Measurements from ENCODE around the gene OR6Y1. TPM values are rescaled to one million over a fixed set of nuclear protein-coding genes. Genes with fewer than 3 reads are reported as not detected.

OR6Y1 gene
- total and polyA plus RNA-seq, 2 of the 8 experiments (the other 6 are each of a cell fraction or from before 2014, with no cell fraction given), result 0.07 TPM; not detected in 1

- no peak for TF ChIP-seq ATF2 (IDR thresholded peaks at IDR 0.05; ENCODE audit: low read length)
- no peak for TF ChIP-seq SIN3A (conservative IDR thresholded peaks at IDR 0.05 in 1 of 2, IDR thresholded peaks at IDR 0.05 in 1 of 2; ENCODE audit: low read depth in 1 of 2, low read length in 2 of 2)
Observed at GRCh38 chr1:158577561-158577960, 23.4 kb upstream of the OR6Y1 start (continued).
